GM21528 (cell line): ENCODE data around the gene AMZ1.

Source experiments
- ATAC-seq: cut with Tn5 transposase; IDR thresholded peaks from one replicate; pipeline ENCODE4 v1.9.1; 2021; ENCODE audit warnings: mild to moderate bottlenecking, moderate library complexity; ENCODE audit not compliant: unreplicated experiment, low FRiP score

Gene AMZ1

GRCh38 chr7:2687881-2688318 lies at the start of gene AMZ1:
TSS of gene AMZ1 (plus strand) at chr7:2688202. CDS start at chr7:2700452, 12,250 bp downstream.
- ATAC-seq, result no peak

GRCh38 chr7:2638224-2638991 lies 49.6 kb upstream of the AMZ1 start:
- ATAC-seq, result no peak

GRCh38 chr7:2639181-2639681 lies 48.8 kb upstream of the AMZ1 start:
- no peak for ATAC-seq

GRCh38 chr7:2639695-2640481 lies 48.1 kb upstream of the AMZ1 start:
- ATAC-seq, result no peak

GRCh38 chr7:2640482-2640830 lies 47.5 kb upstream of the AMZ1 start:
- no peak for ATAC-seq

GRCh38 chr7:2640846-2641316 lies 47.1 kb upstream of the AMZ1 start:
- ATAC-seq, result no peak

- ATAC-seq, result peak; percentile 34
These were observed 46.3 kb upstream of the AMZ1 start for GRCh38 chr7:2641406-2642393.

- no peak for ATAC-seq
These were observed 44.4 kb upstream of the AMZ1 start for GRCh38 chr7:2643386-2644219.

- no peak for ATAC-seq
These were observed 43.8 kb upstream of the AMZ1 start for GRCh38 chr7:2644220-2644561.

- no peak for ATAC-seq
These were observed 43.3 kb upstream of the AMZ1 start for GRCh38 chr7:2644562-2645273.

GRCh38 chr7:2645274-2645868 lies 42.6 kb upstream of the AMZ1 start:
- ATAC-seq, result no peak

- ATAC-seq, result no peak
These were observed 41.7 kb upstream of the AMZ1 start for GRCh38 chr7:2646336-2646679.

- ATAC-seq, result no peak
These were observed 41.1 kb upstream of the AMZ1 start for GRCh38 chr7:2646680-2647571.

- ATAC-seq, result no peak
These were observed 40.3 kb upstream of the AMZ1 start for GRCh38 chr7:2647594-2648172.

GRCh38 chr7:2649139-2649838 lies 38.7 kb upstream of the AMZ1 start:
- ATAC-seq, result no peak

- ATAC-seq, result no peak
These were observed 38.0 kb upstream of the AMZ1 start for GRCh38 chr7:2649991-2650390.

- ATAC-seq, result no peak
These were observed 37.6 kb upstream of the AMZ1 start for GRCh38 chr7:2650451-2650850.
